HCT116 (cell line): ENCODE data around the gene ORAI2. TPM values are rescaled to one million over a fixed set of nuclear protein-coding genes. Genes with fewer than 3 reads are reported as not detected.
"Not testable (repeated sequence)": the region's sequence is repeated elsewhere in the genome, so short reads cannot be mapped to it uniquely, and the experiment has no call there.

Source experiments
- ATAC-seq: fragments of 200-7000 bp; cut with Tn5 transposase; 2 replicates; pipeline ENCODE4 v1.9.1; 2020; ENCODE audit warnings: mild to moderate bottlenecking, moderate library complexity
- BruUV-seq: library from RNA; stranded (reverse); fragments of 400-500 nt; replicated peaks from 2 replicates; lab custom pipeline; 2021; lab: Mats Ljungman, UMichigan
- CTCF ChIA-PET: fragments of 300-600 bp; sonication (Branson Sonifier 250); formaldehyde crosslinking; loops from one replicate; lab custom pipeline; 2021; ENCODE audit warnings: antibody characterized with exemption; lab: Charles Lee
- POLR2A ChIA-PET: fragments of 300-600, 350-600 bp; sonication (Branson Sonifier 250); formaldehyde crosslinking; loops from one replicate; lab custom pipeline; 2021; ENCODE audit warnings: antibody characterized with exemption; lab: Charles Lee
- RAD21 ChIA-PET, 2 experiments: fragments of 300-600 bp; sonication (Branson Sonifier 250); formaldehyde crosslinking; loops; one replicate each; lab custom pipeline; 2023; ENCODE audit warnings: low total read pairs in 2 of 2; ENCODE audit not compliant: uncharacterized antibody in 2 of 2, unreplicated experiment in 2 of 2, low non-redundant PET in 1 of 2; lab: Charles Lee
- DNase-seq: peaks from one replicate; pipeline ENCODE4 v3.0.0-alpha.2; 2010; ENCODE audit warnings: low read depth, low spot score
- H2AFZ ChIP-seq: fragments of 200-600 bp; shearing (Covaris generic), sonication (generic); 2 replicates; pipeline ENCODE4 v1.6.1; 2017; ENCODE audit warnings: low read depth, mixed run types, mixed read lengths, antibody characterized with exemption, low read length; ENCODE audit not compliant: poor library complexity, severe bottlenecking
- H3K27ac ChIP-seq: 2 replicates; pipeline ENCODE4 v1.5.1; 2012; ENCODE audit warnings: low read depth, low read length
- H3K27me3 ChIP-seq: fragments of 200-600 bp; sonication (generic); 2 replicates; pipeline ENCODE4 v1.6.1; 2016; ENCODE audit warnings: mixed run types, low read length, mixed read lengths; ENCODE audit not compliant: insufficient read depth
- H3K36me3 ChIP-seq, 2 experiments: fragments of 200-500 bp in 1 of 2; fragments of 200-600 bp in 1 of 2; sonication (Bioruptor generic) in 1 of 2; sonication (generic) in 1 of 2; 2 replicates each; pipeline versions ENCODE4 v1.5.1 to v1.6.1; 2014 to 2016; ENCODE audit warnings: low read length in 2 of 2, inconsistent platforms in 1 of 2, mixed read lengths in 1 of 2, mixed run types in 1 of 2; ENCODE audit not compliant: insufficient read depth in 2 of 2, control insufficient read depth in 1 of 2
- H3K4me1 ChIP-seq, 2 experiments: fragments of 200-600 bp in 1 of 2; sonication (generic) in 1 of 2; 2 replicates each; pipeline versions ENCODE4 v1.5.1 to v1.6.1; 2012 to 2017; ENCODE audit warnings: low read length in 2 of 2, inconsistent platforms in 1 of 2, mild to moderate bottlenecking in 1 of 2, mixed read lengths in 1 of 2, mixed run types in 1 of 2, moderate library complexity in 1 of 2; ENCODE audit not compliant: insufficient read depth in 2 of 2, control insufficient read depth in 1 of 2
- H3K4me2 ChIP-seq: fragments of 200-600 bp; sonication (generic); 2 replicates; pipeline ENCODE4 v1.6.1; 2017; ENCODE audit warnings: mixed run types, low read length, mixed read lengths
- H3K4me3 ChIP-seq, 2 experiments: fragments of 200-600 bp in 1 of 2; sonication (generic) in 1 of 2; replicated peaks in 1 of 2; 2 replicates each; pipeline ENCODE4 v1.5.1; 2011 to 2016; ENCODE audit warnings: low read length in 2 of 2, control low read depth in 1 of 2, low read depth in 1 of 2, mild to moderate bottlenecking in 1 of 2, mixed read lengths in 1 of 2, mixed run types in 1 of 2
- H3K79me2 ChIP-seq: fragments of 200-600 bp; sonication (generic); 2 replicates; pipeline ENCODE4 v1.6.1; 2017; ENCODE audit warnings: mild to moderate bottlenecking, mixed run types, low read length, moderate library complexity, mixed read lengths; ENCODE audit not compliant: insufficient read depth
- H3K9ac ChIP-seq: fragments of 200-600 bp; sonication (generic); 2 replicates; pipeline ENCODE4 v1.6.1; 2016; ENCODE audit warnings: low read length, mixed read lengths
- H3K9me2 ChIP-seq: fragments of 200-600 bp; sonication (generic), shearing (Covaris generic); 2 replicates; pipeline ENCODE4 v1.6.1; 2017; ENCODE audit warnings: mixed run types, mild to moderate bottlenecking, moderate library complexity; ENCODE audit not compliant: insufficient read depth
- H3K9me3 ChIP-seq, 2 experiments: fragments of 200-500 bp in 1 of 2; fragments of 200-600 bp in 1 of 2; sonication (Bioruptor generic) in 1 of 2; sonication (generic) in 1 of 2; 2 replicates each; pipeline ENCODE4 v1.6.1; 2014 to 2017; ENCODE audit warnings: low read length in 2 of 2, mixed read lengths in 2 of 2, inconsistent platforms in 1 of 2, low read depth in 1 of 2, mild to moderate bottlenecking in 1 of 2, mixed run types in 1 of 2, moderate library complexity in 1 of 2; ENCODE audit not compliant: control insufficient read depth in 1 of 2, insufficient read depth in 1 of 2
- H4K20me1 ChIP-seq: fragments of 200-600 bp; sonication (generic), shearing (Covaris generic); 2 replicates; pipeline ENCODE4 v1.6.1; 2017; ENCODE audit warnings: mixed run types, mild to moderate bottlenecking, moderate library complexity; ENCODE audit not compliant: insufficient read depth
- intact Hi-C: fragments of 100-400 bp; cut with micrococcal nuclease; formaldehyde crosslinking; loops from 2 replicates; pipeline ENCODE4 v1.10.0; 2022
- total RNA-seq: library from RNA; stranded (reverse); gene quantifications from one replicate; pipeline ENCODE4 v1.2.1, GENCODE V29; 2021; ENCODE audit not compliant: unreplicated experiment

The ORAI2 gene
- total RNA-seq, 1 experiment from 2014 or later = 13.2 TPM

- H3K4me2 ChIP-seq, H3K9me3 ChIP-seq, H3K9ac ChIP-seq, H3K27ac ChIP-seq, H3K36me3 ChIP-seq, H3K27me3 ChIP-seq, H3K79me2 ChIP-seq, H2AFZ ChIP-seq, DNase-seq, H3K4me1 ChIP-seq, BruUV-seq, RAD21 ChIA-PET, H4K20me1 ChIP-seq, H3K9me2 ChIP-seq, CTCF ChIA-PET, H3K4me3 ChIP-seq, intact Hi-C loops, POLR2A ChIA-PET, ATAC-seq: not testable (repeated sequence)
These were observed 63.9 kb downstream of the ORAI2 start for GRCh38 chr7:102497308-102497707.

- H3K79me2 ChIP-seq, H3K4me2 ChIP-seq, H4K20me1 ChIP-seq, CTCF ChIA-PET, H3K9me2 ChIP-seq, ATAC-seq, POLR2A ChIA-PET, DNase-seq, H3K4me1 ChIP-seq, H3K4me3 ChIP-seq, H3K9ac ChIP-seq, BruUV-seq, H3K27me3 ChIP-seq, RAD21 ChIA-PET, H3K9me3 ChIP-seq, intact Hi-C loops, H3K27ac ChIP-seq, H3K36me3 ChIP-seq, H2AFZ ChIP-seq: not testable (repeated sequence)
These were observed 64.9 kb downstream of the ORAI2 start for GRCh38 chr7:102498321-102498720.

GRCh38 chr7:102503141-102503540, 69.8 kb downstream of the ORAI2 start:
- CTCF ChIA-PET, H3K4me3 ChIP-seq, H3K9ac ChIP-seq, POLR2A ChIA-PET, BruUV-seq, H3K79me2 ChIP-seq, H3K4me2 ChIP-seq, H3K36me3 ChIP-seq, H3K27ac ChIP-seq, DNase-seq, H3K9me2 ChIP-seq, H3K27me3 ChIP-seq, H4K20me1 ChIP-seq, intact Hi-C loops, RAD21 ChIA-PET, H2AFZ ChIP-seq, H3K9me3 ChIP-seq, ATAC-seq, H3K4me1 ChIP-seq: not testable (repeated sequence)

DNA sequence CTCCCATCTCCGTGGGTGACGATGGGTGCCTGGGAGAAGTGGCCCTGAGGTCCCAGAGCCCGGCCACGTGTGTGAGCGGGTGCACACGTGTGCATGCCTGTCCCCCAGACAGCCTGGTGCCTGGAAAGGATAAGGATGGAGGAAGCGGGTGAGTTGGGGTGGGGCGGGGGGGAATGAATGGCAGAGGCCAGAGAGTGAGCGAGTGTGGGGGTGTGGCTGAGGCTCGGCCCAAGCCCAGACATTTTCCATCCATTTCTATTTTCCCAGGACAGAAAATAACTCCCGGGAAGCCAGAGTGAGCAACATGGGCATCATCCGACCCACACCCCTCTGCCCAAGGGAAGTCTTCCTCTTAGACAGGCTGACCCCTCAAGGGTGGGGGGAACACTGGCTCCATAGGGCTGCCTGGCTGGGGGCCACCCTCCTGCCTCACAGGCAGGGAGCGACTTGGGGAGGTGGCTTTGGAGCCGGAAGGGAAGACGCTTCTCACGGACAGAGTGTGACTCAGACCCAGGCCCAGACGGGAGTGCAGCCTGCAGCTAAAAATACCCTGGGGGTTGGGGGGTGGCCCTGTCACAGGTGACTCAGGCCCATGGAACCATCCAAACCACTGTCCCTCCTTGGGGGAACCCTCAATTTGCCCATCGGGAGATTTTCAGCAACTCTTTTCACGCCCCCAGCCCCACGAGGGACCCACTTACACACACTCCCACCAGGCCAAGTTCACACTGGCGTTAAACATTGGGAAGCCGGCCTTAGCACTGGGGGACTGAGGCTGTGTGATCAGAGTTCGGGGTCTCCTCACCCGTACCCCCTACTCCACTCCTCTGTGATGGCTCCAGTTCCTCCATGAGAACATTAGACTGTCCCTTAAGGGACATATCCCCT, 72.2 kb downstream of the ORAI2 start:
- intact Hi-C loops, RAD21 ChIA-PET, H3K36me3 ChIP-seq, H3K9ac ChIP-seq, H2AFZ ChIP-seq, H3K4me3 ChIP-seq, CTCF ChIA-PET, H3K9me2 ChIP-seq, POLR2A ChIA-PET, H3K4me1 ChIP-seq, DNase-seq, H3K79me2 ChIP-seq, H3K9me3 ChIP-seq, H4K20me1 ChIP-seq, H3K27me3 ChIP-seq: not testable (repeated sequence)
- BruUV-seq = TSS peak; percentile 88
- Histone ChIP-seq H3K27ac (peak overlapping the region; percentile 50), H3K4me2 (peak overlapping the region; percentile 41)
- ATAC-seq = peak; percentile 91
